Endothelial cell (in vitro differentiated cells): Measurements from ENCODE around the gene MTPN. TPM values are rescaled to one million over a fixed set of nuclear protein-coding genes. Genes with fewer than 3 reads are reported as not detected.

Experiments
- DNase-seq: peaks from one replicate; pipeline ENCODE4 v3.0.0; 2021; ENCODE audit warnings: low spot score
- H3K27ac Mint-ChIP-seq: one replicate; pipeline ENCODE4 v1.8.0; 2021; ENCODE audit warnings: mixed read lengths, inconsistent platforms; ENCODE audit not compliant: unreplicated experiment
- H3K27me3 Mint-ChIP-seq: one replicate; pipeline ENCODE4 v1.8.0; 2021; ENCODE audit warnings: mild to moderate bottlenecking, moderate library complexity, mixed read lengths, inconsistent platforms; ENCODE audit not compliant: unreplicated experiment
- H3K36me3 Mint-ChIP-seq: one replicate; pipeline ENCODE4 v1.8.0; 2021; ENCODE audit warnings: mild to moderate bottlenecking, low read depth, mixed read lengths, inconsistent platforms; ENCODE audit not compliant: unreplicated experiment
- H3K4me1 Mint-ChIP-seq: one replicate; pipeline ENCODE4 v1.8.0; 2021; ENCODE audit warnings: mild to moderate bottlenecking, mixed read lengths, inconsistent platforms; ENCODE audit not compliant: unreplicated experiment
- H3K4me3 Mint-ChIP-seq: one replicate; pipeline ENCODE4 v1.8.0; 2021; ENCODE audit warnings: mild to moderate bottlenecking, mixed read lengths, inconsistent platforms; ENCODE audit not compliant: unreplicated experiment
- H3K9me3 Mint-ChIP-seq: one replicate; pipeline ENCODE4 v1.8.0; 2021; ENCODE audit warnings: mixed read lengths, inconsistent platforms; ENCODE audit not compliant: unreplicated experiment
- CTCF ChIP-seq: fragments of 200-600 bp; sonication (generic); IDR thresholded peaks from one replicate; pipeline ENCODE4 v1.5.0; 2021; ENCODE audit warnings: antibody characterized with exemption; ENCODE audit not compliant: unreplicated experiment
- total RNA-seq: library from RNA; stranded (reverse); fragmentation: NEBNext Ultra II Directional; extraction: Animal tissue kit (Norgen Biotek cat#: 25700); gene quantifications from one replicate; pipeline ENCODE4 v1.2.1, GENCODE V29; 2021; ENCODE audit not compliant: unreplicated experiment

MTPN gene
- total RNA-seq, 1 donor from 2014 or later, result 183 TPM

GRCh38 chr7:135917721-135918120 lies 59.4 kb downstream of the MTPN start:
- H3K4me3 Mint-ChIP-seq, result no peak overlapping the region
- TF ChIP-seq CTCF, result no peak
- H3K27ac Mint-ChIP-seq, result peak overlapping the region; percentile 44
- H3K9me3 Mint-ChIP-seq, result no peaks in the 10 kb centered on the region
- peaks cover 7% of the 10 kb centered on the region for H3K36me3 Mint-ChIP-seq
- no peak for DNase-seq
- H3K4me1 Mint-ChIP-seq, result peaks cover 13% of the 10 kb centered on the region
- peaks cover 2% of the 10 kb centered on the region for H3K27me3 Mint-ChIP-seq

GRCh38 chr7:135914346-135914745 lies 62.8 kb downstream of the MTPN start:
- H3K36me3 Mint-ChIP-seq, result no peaks in the 10 kb centered on the region
- no peak for DNase-seq
- H3K9me3 Mint-ChIP-seq, result no peaks in the 10 kb centered on the region
- peaks cover 2% of the 10 kb centered on the region for H3K27me3 Mint-ChIP-seq
- no peak overlapping the region for H3K4me3 Mint-ChIP-seq
- H3K27ac Mint-ChIP-seq, result no peak overlapping the region
- TF ChIP-seq CTCF, result no peak
- peaks cover 13% of the 10 kb centered on the region for H3K4me1 Mint-ChIP-seq

DNA sequence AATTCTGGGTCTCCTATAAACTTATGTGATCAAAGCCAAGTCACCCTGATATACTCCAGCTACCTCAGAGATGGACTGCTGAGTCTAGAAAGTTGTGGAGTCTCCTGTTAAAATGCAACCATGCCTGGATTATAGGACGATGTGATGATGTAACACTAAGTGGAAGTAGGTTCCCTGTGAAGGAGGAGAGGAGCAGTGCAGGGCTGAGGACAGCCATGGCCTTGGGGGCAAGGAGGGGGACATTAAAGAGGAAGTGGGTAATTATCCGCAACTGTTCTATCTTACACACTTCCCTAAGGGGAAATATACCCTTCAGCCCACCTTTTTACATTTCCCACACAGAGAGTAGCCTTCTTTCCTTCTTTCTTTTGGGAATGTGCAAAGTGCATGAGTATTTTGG lies 63.8 kb downstream of the MTPN start:
- peaks cover 8% of the 10 kb centered on the region for H3K4me1 Mint-ChIP-seq
- H3K9me3 Mint-ChIP-seq, result no peaks in the 10 kb centered on the region
- no peaks in the 10 kb centered on the region for H3K36me3 Mint-ChIP-seq
- no peak for DNase-seq
- H3K4me3 Mint-ChIP-seq, result no peak overlapping the region
- no peak overlapping the region for H3K27ac Mint-ChIP-seq
- peaks cover 3% of the 10 kb centered on the region for H3K27me3 Mint-ChIP-seq
- TF ChIP-seq CTCF, result no peak

DNA sequence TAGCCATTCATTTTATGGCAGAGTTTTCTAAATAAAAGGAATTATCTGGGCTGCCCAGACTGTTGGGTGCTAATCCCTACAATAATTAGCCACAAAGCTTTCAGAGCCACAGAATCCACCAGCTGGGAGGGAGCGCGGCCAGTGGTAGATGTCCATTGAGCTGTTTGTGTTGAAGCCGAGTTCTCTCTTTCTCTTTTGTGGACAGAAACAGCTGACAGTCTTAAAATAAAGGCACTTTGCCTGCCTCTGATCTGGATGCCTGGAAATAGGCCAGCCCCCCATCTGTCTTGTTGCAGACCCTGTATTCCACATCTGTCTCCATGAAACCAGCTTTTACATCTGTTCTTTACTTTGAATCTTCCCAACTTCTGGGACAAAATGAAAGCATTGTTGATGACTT lies 66.1 kb downstream of the MTPN start:
- H3K27me3 Mint-ChIP-seq, result peaks cover 1% of the 10 kb centered on the region
- H3K4me1 Mint-ChIP-seq, result no peaks in the 10 kb centered on the region
- no peak for TF ChIP-seq CTCF
- H3K27ac Mint-ChIP-seq, result no peak overlapping the region
- no peak for DNase-seq
- no peak overlapping the region for H3K4me3 Mint-ChIP-seq
- H3K9me3 Mint-ChIP-seq, result no peaks in the 10 kb centered on the region
- no peaks in the 10 kb centered on the region for H3K36me3 Mint-ChIP-seq

DNA sequence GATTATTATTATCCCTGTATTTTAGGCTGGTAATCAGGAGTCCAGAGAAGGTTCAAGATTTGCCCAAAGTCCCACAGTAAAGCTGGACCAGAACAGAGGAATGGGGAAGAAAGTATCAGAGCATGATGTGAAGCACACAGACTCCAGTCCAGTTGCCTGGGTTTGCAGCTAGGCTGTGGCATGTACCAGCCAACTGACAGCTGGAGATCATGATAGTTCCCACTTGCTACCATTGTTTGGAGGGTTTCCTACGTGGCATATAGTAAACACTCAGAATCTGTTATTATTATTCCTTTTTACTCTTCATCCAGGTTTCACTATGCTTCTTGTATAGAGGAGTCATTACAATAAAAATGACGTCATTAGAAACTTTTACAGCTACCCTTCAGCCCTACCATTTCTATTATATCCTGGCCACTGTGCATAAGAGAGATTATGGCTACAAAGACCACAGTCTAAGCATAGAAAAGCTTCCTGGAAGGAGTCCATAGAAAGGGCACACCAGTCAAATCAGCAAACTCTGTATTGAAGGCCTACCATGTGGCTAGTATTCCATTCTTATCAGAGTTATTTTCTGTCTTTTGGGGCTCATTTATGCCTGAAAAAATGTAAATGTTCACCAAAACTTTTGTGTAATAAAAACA lies 66.6 kb downstream of the MTPN start:
- H3K4me1 Mint-ChIP-seq, result no peaks in the 10 kb centered on the region
- TF ChIP-seq CTCF, result no peak

More for the DNA sequence above, 66.6 kb downstream of the MTPN start:
- Mint-ChIP-seq H3K27me3 (peaks cover 1% of the 10 kb centered on the region), H3K9me3 (no peaks in the 10 kb centered on the region), H3K27ac (no peak overlapping the region), H3K4me3 (no peak overlapping the region), H3K36me3 (no peaks in the 10 kb centered on the region)
- DNase-seq, result no peak
